Prostate gland (tissue), 2 donors: ENCODE measurements around the gene ERC2. TPM values are rescaled to one million over a fixed set of nuclear protein-coding genes. Genes with fewer than 3 reads are reported as not detected.

Experiments used
- DNase-seq: peaks from one replicate; pipeline ENCODE4 v3.0.0-alpha.2; 2019; ENCODE audit warnings: low spot score
- H3K27ac ChIP-seq, 2 donors: fragments of 200-600 bp; sonication (generic); 2 replicates each; pipeline ENCODE4 v1.5.1; 2017 to 2019
- H3K27me3 ChIP-seq: fragments of 200-600 bp; sonication (generic); replicated peaks from 2 replicates; pipeline ENCODE4 v1.5.1; 2019; ENCODE audit not compliant: insufficient read depth
- H3K36me3 ChIP-seq, 2 donors: fragments of 200-600 bp; sonication (generic); 1 replicate in 1 of 2; 2 replicates in 1 of 2; pipeline versions ENCODE4 v1.5.1 to v1.8.1; 2017 to 2019
- H3K4me1 ChIP-seq: fragments of 200-600 bp; sonication (generic); replicated peaks from 2 replicates; pipeline ENCODE4 v1.5.1; 2019
- H3K4me3 ChIP-seq, 2 donors: fragments of 200-600 bp; sonication (generic); 2 replicates each; pipeline ENCODE4 v1.5.1; 2017 to 2019
- H3K9me3 ChIP-seq: fragments of 200-600 bp; sonication (generic); 2 replicates; pipeline ENCODE4 v1.5.1; 2017
- POLR2A ChIP-seq: fragments of 450-650 bp; IDR thresholded peaks from one replicate; pipeline ENCODE4 v1.6.1; 2016; ENCODE audit warnings: antibody characterized with exemption, mild to moderate bottlenecking
- POLR2AphosphoS5 ChIP-seq: sonication (generic); formaldehyde crosslinking; IDR thresholded peaks from one replicate; pipeline ENCODE4 v1.6.1; 2017; ENCODE audit warnings: antibody characterized with exemption
- WGBS: methylation state at CpG from one replicate; pipeline ENCODE4 v1.1.5; 2018; 5-methylcytosine and 5-hydroxymethylcytosine counted together
- intact Hi-C: fragments of 100-400 bp; cut with DNase I; formaldehyde crosslinking; loops from one replicate; pipeline ENCODE4 v1.14.2; 2022
- total RNA-seq, 2 donors: library from RNA; depleted of rRNA; stranded (reverse); fragments of >200 nt; gene quantifications; one replicate each; pipeline ENCODE4 v1.1.0, GENCODE V29; 2016
- TF ChIP-seq, protein P1 (sequence below), 4 experiments: fragments of 200-600 bp in 2 of 4; fragments of 450-650 bp in 2 of 4; sonication (generic) in 2 of 4; IDR thresholded peaks; 1 replicate in 3 of 4; 2 replicates in 1 of 4; pipeline ENCODE4 v1.5.1; 2016 to 2019; ENCODE audit warnings: antibody characterized with exemption in 4 of 4, mild to moderate bottlenecking in 2 of 4, moderate library complexity in 2 of 4

ERC2 gene
- total RNA-seq, 2 donors from 2014 or later: 1.0 to 2.7 TPM

DNA sequence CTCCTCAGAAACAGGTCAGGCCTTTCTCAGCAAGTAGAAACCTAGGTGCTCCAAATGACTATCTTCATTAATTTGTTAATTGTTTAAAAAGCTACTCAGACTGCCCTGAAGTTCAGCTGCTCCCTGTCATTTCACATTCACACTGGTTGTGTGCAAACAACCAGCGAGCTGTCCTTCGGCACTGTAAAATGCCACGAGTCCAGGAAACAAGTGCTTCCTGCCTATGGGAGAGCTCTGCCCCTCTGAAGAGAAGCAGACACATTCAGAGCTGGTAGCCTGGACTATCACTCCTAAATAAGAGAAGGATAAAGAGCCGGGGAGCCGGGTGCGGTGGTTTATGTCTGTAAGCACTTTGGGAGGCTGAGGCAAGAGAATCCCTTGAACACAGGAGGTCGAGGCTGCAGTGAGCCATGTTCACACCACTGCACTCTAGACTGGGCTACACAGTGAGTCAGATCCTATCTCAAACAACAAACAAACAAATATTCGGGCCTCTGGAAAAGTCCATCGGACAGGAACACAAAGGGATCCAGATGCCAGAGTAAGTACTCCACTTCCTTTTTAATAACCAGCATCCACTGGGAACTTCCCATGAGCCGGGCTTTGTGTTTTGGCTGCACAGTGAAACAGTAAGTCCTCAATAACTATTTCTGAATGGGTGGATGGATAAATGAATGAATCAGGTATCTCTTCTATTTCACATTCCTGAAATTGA, 866.7 kb downstream of the ERC2 start:
- WGBS: 78% methylated on average over 10 of the region's 10 CpGs

DNA sequence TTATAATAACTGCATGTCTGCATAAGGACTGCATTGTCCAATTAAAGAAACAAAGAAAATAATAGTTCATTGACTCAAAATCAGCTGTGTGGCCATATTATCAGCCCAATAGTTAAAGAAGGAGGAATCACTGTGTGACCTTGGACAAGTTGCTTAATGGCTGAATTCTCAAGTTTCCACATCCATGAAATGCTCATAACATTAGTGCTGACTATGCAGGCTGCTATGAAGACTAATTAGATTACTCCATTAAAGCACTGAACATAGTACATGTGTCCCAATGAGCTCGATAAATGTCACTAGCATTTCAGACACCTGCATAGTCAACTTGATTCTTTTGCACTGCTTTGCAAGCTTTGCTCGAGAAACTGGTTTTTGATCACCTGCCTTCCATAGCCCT, 870.0 kb downstream of the ERC2 start:
- H3K36me3 ChIP-seq: no peaks in the 10 kb centered on the region
- H3K9me3 ChIP-seq: no peaks in the 10 kb centered on the region
- WGBS: 91% methylated on average over 2 of the region's 2 CpGs
- no peak overlapping the region for H3K27ac ChIP-seq
- no peaks in the 10 kb centered on the region for H3K4me1 ChIP-seq
- DNase-seq: no peak
- TF ChIP-seq, protein P1, sequence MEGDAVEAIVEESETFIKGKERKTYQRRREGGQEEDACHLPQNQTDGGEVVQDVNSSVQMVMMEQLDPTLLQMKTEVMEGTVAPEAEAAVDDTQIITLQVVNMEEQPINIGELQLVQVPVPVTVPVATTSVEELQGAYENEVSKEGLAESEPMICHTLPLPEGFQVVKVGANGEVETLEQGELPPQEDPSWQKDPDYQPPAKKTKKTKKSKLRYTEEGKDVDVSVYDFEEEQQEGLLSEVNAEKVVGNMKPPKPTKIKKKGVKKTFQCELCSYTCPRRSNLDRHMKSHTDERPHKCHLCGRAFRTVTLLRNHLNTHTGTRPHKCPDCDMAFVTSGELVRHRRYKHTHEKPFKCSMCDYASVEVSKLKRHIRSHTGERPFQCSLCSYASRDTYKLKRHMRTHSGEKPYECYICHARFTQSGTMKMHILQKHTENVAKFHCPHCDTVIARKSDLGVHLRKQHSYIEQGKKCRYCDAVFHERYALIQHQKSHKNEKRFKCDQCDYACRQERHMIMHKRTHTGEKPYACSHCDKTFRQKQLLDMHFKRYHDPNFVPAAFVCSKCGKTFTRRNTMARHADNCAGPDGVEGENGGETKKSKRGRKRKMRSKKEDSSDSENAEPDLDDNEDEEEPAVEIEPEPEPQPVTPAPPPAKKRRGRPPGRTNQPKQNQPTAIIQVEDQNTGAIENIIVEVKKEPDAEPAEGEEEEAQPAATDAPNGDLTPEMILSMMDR (IDR thresholded peaks at IDR 0.05): no peak
- no peak for TF ChIP-seq POLR2AphosphoS5
- H3K27me3 ChIP-seq: no peaks in the 10 kb centered on the region
- intact Hi-C loops: no loop called here
- no peak overlapping the region for H3K4me3 ChIP-seq

More for the DNA sequence above, 866.7 kb downstream of the ERC2 start:
- Histone ChIP-seq H3K4me3 (no peak overlapping the region), H3K36me3 (no peaks in the 10 kb centered on the region), H3K27me3 (no peaks in the 10 kb centered on the region), H3K27ac (no peak overlapping the region), H3K9me3 (no peaks in the 10 kb centered on the region), H3K4me1 (no peaks in the 10 kb centered on the region)
- TF ChIP-seq POLR2AphosphoS5 (no peak), POLR2A (no peak)
- TF ChIP-seq, protein P1 (IDR thresholded peaks at IDR 0.05): no peak
- intact Hi-C loops: no loop called here
- no peak for DNase-seq

DNA sequence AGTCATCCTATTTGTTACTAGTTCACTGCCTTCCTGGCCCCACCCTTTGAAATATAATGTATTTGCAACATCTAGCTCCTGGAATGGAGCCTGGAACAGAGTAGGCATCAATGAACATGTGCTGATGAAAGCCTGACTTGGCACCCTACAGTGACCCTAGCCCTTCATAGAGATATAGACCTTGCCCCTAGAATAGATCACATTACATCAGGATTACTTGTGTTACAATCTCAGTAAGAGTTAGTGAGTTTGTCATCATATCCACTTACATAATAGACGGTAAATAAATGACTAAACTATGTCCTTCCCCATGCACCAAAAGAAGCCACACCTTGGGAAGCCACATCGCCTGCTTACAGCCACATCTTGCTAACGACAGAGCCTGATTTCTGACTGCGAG, 870.6 kb downstream of the ERC2 start:
- no peak for DNase-seq
- Histone ChIP-seq H3K27ac (no peak overlapping the region), H3K4me3 (no peak overlapping the region), H3K9me3 (no peaks in the 10 kb centered on the region), H3K4me1 (no peaks in the 10 kb centered on the region), H3K27me3 (no peaks in the 10 kb centered on the region), H3K36me3 (no peaks in the 10 kb centered on the region)
- WGBS: 95% methylated on average over 4 of the region's 4 CpGs
- intact Hi-C loops: no loop called here
- TF ChIP-seq POLR2A (no peak), POLR2AphosphoS5 (no peak)
- TF ChIP-seq, protein P1 (IDR thresholded peaks at IDR 0.05): no peak

DNA sequence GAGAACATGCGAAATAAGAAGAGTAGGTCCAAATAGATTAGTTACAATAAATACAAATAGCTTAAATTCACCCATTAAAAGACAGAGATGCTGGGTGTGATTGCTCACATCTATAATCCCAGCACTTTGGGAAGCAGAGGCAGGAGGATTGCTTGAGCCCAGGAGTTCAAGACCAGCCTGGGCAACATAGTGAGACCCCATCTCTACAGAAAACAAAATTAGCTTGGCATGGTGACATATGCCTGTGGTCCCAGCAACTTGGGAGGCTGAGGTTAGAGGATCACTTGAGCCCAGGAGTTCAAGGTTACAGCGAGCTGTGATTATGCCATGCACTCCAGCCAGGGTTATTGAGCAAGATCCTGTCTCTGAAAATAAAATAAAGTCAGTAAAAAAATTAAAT, 872.1 kb downstream of the ERC2 start:
- Histone ChIP-seq H3K9me3 (no peaks in the 10 kb centered on the region), H3K27me3 (no peaks in the 10 kb centered on the region), H3K4me1 (no peaks in the 10 kb centered on the region), H3K27ac (no peak overlapping the region), H3K36me3 (no peaks in the 10 kb centered on the region), H3K4me3 (no peak overlapping the region)
- 66% methylated on average over 2 of the region's 2 CpGs for WGBS
- TF ChIP-seq POLR2AphosphoS5 (no peak), POLR2A (no peak)
- TF ChIP-seq, protein P1 (IDR thresholded peaks at IDR 0.05): no peak
- intact Hi-C loops: no loop called here
- DNase-seq: no peak

DNA sequence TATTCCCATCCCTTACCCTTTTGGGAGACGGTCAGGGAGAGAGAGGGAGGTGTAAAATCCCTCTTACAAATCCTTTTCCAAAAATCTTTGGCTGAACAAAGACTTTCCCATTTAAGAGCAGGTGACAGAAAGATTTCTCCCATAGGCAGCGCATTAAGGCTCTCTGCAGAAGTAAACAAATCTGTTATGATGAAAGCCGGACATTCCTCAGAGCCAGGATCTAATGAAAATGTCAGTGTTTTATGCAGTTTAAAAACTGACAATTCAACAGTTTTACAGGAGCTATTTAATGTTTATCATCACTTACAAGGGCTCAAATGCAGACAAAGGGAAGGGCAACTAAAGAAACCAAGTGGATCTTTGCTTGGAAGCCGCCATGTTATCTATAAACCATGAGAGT, 872.8 kb downstream of the ERC2 start:
- no peaks in the 10 kb centered on the region for H3K9me3 ChIP-seq
- no peaks in the 10 kb centered on the region for H3K36me3 ChIP-seq
- H3K4me3 ChIP-seq: no peak overlapping the region
- no peak overlapping the region for H3K27ac ChIP-seq
- TF ChIP-seq, protein P1 (IDR thresholded peaks at IDR 0.05): no peak
- TF ChIP-seq POLR2AphosphoS5 (peak; percentile 35), POLR2A (no peak)
- H3K27me3 ChIP-seq: no peaks in the 10 kb centered on the region
- intact Hi-C loops: no loop called here
- WGBS: 34% methylated on average over 4 of the region's 4 CpGs
- DNase-seq: no peak
- H3K4me1 ChIP-seq: no peaks in the 10 kb centered on the region
